GM19043 (cell line): ENCODE results near the gene LARGE1.

Experiments
- ATAC-seq: cut with Tn5 transposase; IDR thresholded peaks from one replicate; pipeline ENCODE4 v1.9.1; 2021; ENCODE audit warnings: low read depth; ENCODE audit not compliant: unreplicated experiment

LARGE1 gene

DNA sequence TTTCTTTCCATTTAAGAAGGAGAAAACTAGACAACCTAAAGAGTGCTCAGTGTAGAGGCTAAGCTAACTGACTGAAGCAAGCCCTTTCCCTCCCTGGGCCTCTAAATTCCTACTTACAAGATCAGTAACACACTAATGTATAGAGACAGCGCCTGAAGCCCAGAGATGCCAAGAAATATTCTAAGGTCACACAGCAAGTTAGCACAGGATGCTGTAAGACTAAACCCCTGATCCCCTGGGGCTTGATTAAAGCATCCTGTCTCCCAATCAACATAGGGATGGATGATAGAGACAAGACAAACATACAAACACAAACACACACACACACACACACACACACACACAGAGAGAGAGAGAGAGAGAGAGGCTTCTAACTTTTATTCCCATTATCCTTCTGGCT lies 5.6 kb downstream of the LARGE1 start:
- no peak for ATAC-seq

DNA sequence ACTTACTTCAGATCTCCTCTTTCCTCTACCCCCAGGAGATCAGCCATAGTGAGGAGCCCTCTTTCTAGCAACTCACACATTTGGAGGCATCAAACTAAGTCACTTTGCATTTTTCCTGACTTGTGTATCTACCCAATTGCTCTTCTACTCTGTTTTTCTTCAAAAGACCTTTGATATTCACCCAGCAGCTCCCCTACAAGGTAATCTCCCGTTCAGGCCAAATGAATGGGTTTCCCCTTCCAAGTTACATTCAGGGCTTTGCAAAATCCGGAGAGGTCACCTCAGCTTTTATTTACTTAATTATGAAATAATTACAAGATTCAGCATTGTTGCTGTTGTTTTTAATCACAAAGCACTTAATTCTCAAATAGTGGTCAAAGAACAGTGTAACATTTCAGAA lies 6.1 kb downstream of the LARGE1 start:
- ATAC-seq = no peak

DNA sequence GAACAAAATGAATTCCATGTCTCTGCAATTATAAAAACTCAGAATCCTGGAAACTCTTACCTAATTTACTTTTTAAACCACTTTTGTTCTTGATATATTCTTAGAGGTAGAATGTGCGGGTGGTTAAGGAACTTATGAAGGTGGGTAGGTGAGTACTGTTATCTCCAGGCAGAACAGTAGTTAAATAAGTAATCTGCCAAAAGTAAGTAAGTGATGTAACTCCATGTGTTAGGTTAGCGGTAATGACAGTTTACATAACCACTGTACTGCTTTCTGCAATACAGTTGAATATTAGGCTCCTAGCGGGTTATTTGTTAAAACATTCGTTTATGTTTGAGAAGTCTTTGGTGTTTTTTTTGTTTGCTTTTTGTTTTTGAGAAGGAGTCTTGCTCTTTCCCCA lies 7.1 kb downstream of the LARGE1 start:
- ATAC-seq = no peak

DNA sequence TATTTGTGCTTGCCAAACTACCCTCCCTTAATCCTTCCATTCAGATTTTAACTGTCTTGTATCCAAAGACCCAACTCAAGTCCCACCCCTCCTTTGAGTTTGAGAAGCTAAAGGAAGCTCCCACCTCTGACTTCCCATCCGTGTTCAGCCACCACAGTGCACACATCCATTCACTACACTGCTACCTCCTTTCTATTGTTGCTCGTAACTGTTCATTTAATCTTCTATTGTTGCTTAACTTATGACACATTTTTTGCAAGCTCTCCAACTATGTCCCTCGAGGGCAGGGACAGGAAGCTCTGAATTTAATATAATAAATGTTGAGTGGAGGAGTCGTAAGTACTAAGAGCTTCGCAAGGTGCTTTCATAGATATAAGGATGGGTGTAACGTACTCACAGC lies 10.4 kb downstream of the LARGE1 start:
- ATAC-seq = no peak

DNA sequence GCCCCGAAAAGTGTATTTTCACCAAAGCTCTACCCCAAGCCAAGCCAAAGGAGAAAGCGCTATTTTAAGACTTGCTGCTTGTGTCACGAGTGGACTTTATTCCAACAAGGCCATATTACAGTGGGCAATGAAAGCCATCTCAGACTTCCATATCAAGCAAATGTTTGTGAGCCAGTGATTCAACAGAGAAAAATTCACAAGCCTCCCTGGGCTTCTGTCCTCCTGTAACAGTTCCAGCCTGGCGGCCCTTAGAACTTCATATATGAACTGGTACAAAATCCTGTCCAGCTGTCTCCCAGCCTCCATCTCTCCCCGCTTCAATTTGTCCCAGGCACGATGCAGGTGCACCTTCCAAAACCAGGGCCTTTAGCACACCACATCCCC lies 11.2 kb downstream of the LARGE1 start:
- no peak for ATAC-seq

DNA sequence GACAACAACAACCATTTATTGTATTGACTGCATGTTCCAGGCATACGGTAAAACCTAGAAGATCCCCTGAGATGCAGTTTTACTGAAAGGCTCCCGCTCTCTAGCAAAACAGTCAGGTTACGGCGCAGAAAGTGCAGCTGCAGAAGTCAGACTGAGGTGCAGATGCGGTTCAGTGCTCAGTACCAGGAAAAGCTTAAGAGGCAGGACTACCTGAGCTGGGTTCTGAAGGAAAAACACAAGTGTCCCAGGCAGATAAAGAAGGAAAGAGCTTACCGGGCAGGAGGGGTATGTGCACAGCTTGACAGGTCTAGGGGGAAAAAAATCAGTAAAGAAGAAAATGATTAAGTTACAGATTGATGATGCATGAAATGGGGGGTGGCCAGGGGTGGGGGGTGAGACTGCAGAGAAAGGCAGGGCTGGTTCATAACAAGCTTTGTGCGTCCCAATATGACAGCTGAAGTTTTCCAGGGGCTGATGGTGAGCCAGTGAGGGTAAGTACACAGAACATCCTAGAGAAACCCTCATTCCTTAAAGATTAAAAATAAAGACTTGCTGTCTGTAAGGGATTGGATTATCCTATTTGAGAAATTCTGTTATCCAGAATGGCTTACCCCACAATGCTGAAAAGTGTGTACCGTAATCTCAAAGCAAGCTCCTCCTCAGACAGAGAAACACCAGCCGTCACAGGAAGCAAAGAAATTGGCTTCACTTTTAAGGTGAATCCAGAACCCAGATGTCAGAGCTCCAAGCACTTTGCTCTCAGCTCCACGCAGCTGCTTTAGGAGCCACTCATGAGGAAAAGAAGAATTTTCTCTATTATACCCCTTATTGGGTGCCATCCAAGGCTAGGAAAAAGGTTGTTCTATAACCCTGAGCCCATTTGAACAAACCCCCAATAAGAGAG lies 11.9 kb downstream of the LARGE1 start:
- ATAC-seq = no peak

DNA sequence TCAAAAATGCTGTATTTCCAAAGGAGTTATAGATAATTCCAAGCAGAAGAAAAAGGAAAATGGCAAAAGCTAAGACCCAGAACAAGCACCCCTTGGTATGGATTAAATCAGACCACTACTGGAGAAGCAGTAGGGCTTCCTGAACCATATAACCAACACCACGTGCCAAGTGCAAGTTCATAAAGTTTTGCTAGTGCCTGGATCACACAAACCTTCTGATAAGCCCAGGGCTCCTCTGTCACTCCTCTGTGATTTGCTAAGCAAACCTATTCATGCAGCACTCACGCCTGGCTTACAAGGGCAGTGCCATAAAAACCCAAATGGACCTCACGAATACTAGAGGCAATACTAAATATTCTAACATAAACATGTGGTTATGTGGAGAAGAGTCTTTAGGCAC lies 13.3 kb downstream of the LARGE1 start:
- no peak for ATAC-seq

DNA sequence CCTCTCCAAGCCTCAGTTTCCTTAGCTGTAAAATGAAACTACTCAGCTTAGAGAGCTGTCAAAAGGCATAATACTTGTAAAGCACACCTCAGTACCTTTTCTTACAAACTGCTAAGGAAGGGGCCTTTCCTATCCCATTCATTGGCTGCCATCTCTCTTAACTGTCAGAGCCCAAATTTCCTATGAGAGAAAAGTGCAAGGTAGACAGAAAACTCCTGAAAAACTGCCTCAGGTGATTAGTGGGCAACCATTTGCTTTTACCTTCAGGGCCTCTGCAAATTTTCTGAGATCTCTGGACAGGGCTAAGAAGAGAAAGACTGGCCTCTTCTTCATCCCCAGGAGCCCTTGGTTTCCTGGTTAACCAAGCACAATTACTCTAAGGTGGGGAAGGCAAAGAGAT lies 13.8 kb downstream of the LARGE1 start:
- ATAC-seq = no peak

DNA sequence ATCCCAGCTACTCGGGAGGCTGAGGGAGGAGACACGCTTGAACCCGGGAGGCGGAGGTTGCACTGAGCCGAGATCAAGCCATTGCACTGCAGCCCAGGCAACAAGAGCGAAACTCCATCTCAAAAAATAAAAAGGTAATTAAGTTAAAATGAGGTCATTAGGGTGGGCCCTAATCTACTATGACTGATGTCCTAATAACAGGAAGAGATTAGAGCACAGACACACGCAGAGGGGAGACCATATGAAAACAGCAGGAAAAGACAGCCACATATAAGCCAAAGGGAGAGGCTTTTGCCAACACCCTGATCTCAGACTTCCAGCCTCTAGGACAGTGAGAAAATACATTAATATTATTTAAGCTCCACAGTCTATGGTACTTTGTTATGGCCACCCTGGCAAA lies 17.3 kb downstream of the LARGE1 start:
- no peak for ATAC-seq

DNA sequence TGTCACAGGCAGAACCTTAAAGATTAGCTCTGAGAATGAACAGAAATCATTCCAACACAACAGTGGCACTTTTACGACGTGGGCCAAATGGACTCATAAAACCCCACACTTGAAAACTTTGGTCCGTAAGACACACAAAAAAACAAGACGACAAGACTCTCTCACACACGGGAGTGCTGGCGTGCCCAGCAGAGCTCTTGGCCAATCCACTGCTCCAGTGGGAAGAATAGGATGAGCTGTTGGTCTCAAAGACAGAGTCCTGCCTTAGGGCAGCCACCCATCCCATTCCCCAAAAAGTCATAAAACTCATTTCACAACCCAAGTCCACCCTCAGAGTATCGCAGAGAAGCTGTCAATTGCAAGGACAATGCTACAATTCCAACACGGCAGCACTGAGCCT lies 18.2 kb downstream of the LARGE1 start:
- no peak for ATAC-seq

DNA sequence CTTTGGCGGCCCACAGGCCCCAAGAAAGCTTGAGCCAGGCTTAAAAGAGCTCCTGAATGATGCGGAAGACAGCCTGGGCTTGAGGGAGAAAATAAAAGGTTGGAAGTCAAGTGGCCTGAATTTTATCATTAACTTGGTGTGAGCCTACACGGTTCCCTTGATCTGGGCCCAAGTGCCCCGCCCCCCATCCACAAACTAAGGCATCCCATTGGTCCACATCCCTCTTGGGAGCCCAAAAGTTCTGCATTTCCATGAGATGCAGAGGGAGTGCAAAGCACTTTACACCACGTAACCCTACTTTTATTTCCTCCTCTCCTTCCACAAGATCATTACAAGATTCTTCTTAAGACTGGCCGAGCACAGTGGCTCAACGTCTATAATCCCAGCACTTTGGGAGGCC lies 22.2 kb downstream of the LARGE1 start:
- no peak for ATAC-seq

DNA sequence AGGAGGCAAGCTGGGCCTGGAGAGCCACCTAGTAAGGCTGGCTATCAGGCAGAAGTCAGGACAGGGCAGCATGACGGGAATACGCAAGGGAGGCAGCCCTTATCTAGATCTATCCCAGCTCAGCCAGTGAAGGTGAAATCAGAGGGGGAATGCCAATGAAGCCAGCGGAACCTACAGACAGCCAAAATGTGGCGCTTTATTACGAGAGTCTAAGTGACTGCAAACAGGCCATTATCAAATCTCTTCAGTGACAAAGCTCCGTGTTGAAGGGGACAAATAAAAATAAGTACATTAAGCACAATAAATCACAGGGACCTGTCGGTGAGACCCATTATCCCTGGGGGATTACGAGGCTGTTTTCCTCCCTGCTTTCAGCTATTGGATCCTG lies 22.8 kb downstream of the LARGE1 start:
- ATAC-seq = no peak

DNA sequence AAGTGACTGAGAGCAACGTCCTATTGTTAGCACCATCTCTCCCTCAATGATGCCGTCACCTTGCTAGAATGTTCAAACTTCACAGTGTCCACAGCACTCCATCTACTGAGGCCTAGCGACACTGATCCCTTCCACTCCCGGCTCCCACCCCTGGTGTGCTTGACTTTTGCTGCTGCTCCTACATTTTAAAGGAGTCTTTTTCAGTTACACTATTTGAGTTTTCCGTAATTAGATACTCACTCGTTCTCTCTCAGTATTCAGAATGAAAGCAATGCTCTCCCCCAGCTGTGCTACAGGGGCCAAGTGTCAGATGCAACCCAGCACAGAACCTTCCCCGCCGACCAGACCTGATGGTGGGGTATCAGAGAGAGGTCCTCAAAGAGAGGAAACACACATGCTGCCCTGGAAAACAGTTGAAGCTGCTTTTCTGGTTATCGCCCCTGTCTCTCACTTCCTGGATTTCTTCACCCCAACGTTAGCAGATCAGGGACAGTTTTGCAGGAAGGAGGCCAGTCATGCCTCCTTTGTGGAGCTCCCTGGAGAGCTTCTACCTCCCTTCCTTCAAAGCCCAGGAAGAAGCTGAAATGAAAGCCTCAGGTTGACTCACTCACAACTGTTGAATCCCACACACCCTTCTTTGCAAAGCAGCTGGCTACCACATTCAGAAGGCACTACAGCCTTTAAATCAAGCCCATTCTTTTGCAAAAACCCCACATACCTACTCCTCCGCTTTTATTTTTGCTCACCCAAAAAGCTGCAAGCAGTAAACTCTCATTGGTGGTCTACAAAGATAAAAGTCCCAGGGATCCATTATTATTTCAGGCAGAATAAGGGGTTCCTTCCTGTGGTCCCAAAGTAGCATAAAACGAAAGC lies 23.5 kb downstream of the LARGE1 start:
- no peak for ATAC-seq

DNA sequence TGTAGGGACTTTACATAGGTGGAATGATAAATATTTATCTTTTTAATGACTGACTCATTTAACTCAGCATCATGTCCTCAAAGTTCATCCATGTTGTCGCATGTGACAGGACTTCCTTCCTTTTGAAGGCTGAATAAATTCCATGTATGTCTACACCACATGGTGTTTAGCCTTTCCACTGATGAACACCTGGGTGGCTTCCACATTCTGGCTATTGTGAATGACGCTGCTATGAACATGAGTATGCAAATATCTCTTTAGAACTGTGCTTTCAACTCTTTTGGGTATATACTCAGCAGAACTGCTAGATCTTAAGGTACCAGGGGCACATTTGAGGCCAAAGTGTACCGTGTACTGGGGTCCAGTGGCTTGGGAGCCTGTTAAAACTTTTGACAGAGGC lies 24.1 kb downstream of the LARGE1 start:
- ATAC-seq = no peak

DNA sequence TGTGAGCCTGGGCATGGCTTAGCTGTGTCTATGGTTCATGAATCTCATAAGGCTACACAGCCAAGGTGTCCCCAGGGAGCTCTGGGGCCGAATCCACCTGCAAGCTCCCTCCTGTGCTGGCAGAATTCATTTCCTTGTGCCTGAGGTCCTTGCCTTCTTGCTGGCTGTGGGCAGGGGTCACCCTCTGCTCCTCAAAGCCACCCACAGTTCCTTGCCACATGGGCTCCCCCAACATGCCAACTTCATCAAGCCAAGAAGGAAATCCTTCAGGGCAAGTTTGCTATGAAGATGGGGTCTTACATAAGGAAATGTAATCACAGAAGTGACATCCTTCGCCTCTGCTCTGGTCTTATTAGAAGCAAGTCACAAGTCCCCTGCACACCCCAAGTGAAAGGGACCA lies 24.8 kb downstream of the LARGE1 start:
- no peak for ATAC-seq

DNA sequence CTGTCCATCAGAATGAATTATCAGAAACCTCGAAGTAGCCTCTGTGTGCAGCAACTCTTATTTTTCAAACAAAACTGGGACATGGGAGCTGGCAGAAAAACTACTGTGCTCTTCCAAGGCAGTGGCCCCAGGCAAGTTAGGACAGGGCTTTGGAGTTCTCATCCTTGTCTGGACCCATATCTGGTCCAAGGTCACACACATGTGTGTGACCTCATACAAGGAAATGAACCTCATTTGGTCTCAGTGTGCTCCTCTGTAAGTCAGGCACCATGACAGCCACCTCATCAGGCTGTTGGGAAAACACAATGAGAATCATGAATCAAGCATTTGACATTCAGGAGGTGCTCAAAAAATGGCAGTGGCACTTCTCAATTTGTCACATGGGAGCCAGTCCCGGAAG lies 25.8 kb downstream of the LARGE1 start:
- no peak for ATAC-seq

DNA sequence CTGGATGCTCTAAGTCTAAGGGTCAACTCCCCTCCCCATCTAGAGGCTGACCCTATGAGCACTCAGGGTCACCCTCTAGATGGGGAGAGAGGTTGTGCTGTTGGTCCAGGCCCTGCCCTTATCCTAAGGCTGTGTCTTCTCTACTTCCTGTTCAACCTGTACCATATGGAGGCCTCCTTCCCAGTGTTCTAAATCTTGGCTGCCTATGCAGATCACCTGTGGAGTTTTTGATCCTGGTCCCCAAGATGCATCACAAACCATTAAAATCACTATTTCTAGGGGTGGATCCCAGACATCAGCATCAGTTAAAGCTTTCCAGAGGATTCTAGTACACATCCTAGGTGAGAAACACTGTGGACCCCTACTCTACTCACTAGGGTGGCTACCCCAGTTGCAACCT lies 26.2 kb downstream of the LARGE1 start:
- no peak for ATAC-seq

DNA sequence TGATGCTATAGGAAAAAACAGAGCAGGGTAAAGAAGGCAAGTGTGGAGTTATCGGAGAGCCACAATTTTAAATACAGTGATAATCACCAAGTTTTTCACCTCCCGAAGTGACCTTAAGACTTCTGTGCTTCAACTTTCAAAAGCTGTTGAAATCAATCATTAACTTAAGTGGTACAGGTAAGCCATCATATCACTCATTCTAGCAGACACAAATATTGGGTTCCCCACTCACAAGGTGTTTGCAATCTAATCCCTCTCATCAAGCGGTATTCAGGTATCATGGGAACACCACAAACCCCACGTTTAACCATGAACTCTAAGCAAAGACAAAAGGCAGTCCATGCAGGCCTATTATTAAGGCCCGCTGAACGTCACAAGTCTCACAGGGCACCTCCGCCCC lies 26.8 kb downstream of the LARGE1 start:
- no peak for ATAC-seq

DNA sequence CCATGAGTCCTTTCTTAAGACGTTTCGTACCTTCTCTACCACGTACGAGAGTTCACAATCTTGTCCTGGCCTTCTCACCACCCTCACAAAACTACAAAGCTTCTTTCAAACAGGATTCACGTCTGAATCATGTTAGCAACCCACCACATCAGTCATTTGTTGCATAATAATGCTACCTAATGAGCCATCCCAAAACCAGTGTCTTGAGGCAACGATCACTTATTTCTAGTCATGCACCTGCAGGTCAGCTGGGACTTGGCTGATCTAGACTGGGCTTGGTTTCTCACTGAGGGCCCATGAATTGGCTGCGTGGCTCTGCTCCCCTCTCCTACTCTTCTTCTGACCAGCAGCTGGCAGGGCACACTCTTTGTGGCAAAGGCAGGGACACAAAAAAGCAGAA lies 28.3 kb downstream of the LARGE1 start:
- no peak for ATAC-seq

DNA sequence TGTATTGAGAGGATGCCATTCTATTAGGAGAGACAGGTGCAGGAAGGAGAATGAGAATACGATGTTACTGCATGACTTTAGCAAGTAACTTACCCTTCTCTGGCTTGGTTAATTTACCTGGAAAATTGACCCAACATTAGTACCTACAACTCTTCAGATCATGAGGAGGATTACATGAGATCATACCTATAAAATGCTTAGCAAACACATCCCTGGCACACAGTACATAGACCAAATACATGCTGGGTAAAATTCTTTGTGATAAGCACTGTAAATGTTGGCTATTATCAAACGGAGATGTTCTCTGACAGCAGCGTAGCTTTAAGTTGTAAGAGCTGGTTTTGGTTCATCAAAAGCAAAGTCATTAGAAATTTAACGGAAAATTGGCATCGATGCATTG lies 28.8 kb downstream of the LARGE1 start:
- no peak for ATAC-seq

DNA sequence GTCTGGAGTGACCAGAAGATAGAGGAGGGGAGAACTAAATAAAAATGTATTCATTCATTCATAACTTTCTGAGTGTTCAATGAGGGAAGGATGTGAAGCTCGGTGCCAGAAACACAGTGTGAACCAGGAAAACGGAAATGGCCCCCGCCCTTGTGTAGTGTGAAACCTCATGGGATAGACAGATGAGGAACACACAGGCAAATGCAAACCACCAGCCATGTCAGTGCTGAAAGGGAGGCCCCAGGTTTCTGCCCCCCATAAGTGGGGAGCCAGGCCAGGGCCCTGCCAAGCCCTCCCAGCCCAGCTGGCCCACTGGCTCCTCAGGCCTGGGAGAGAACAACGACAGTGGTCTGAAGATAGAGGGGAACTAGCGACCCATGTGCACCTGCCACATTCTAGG lies 30.5 kb downstream of the LARGE1 start:
- no peak for ATAC-seq

DNA sequence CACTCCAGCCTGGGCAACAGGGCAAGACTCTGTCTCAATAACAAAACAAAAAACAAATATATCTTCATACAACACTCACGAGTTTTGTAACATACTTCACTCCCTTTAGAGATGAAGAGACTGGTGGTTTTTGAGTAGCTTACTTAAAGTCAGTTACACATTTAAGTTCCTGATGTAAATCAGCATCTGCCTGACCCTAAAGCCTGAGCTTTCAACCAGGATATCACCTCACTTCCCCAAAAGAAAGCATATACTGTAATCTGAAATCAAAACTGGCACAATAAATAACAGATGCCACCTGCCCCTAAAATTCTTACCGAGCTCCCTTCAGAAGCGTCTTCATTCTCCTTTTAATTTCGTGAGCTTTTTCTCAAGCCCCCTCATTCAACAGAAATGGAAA lies 31.5 kb downstream of the LARGE1 start:
- ATAC-seq = no peak
